ENCODE measurements around the gene DNPEP. TPM values are rescaled to one million over a fixed set of nuclear protein-coding genes. Genes with fewer than 3 reads are reported as not detected.

The DNPEP gene
- 100 to 1,000 TPM in 2 of 3 donors, 10 to 100 TPM in 1; 75.7 to 127 (median 125) TPM for total RNA-seq
- long read RNA-seq, donor 1, transcript DNPEP-203 (15 exons, 1,657 nt): minor isoform, 17 of 174 reads
- long read RNA-seq, donor 1, transcript DNPEP-217 (15 exons, 2,408 nt): minor isoform, 5 of 174 reads
- long read RNA-seq, donor 1, transcript DNPEP-201 (15 exons, 2,425 nt): major isoform, 101 of 174 reads
- long read RNA-seq, donor 1, partial matches to known transcripts: 21 of 174 reads
- long read RNA-seq, donor 1, other reads (novel, unspliced or antisense): 29 of 174 reads
- long read RNA-seq, donor 2, transcript DNPEP-201 (15 exons, 2,425 nt): major isoform, 40 of 82 reads
- long read RNA-seq, donor 2, transcript DNPEP-203 (15 exons, 1,657 nt): minor isoform, 6 of 82 reads
- long read RNA-seq, donor 2, transcript DNPEP-217 (15 exons, 2,408 nt): minor isoform, 6 of 82 reads
- long read RNA-seq, donor 2, partial matches to known transcripts: 9 of 82 reads
- long read RNA-seq, donor 2, other reads (novel, unspliced or antisense): 18 of 82 reads

DNA sequence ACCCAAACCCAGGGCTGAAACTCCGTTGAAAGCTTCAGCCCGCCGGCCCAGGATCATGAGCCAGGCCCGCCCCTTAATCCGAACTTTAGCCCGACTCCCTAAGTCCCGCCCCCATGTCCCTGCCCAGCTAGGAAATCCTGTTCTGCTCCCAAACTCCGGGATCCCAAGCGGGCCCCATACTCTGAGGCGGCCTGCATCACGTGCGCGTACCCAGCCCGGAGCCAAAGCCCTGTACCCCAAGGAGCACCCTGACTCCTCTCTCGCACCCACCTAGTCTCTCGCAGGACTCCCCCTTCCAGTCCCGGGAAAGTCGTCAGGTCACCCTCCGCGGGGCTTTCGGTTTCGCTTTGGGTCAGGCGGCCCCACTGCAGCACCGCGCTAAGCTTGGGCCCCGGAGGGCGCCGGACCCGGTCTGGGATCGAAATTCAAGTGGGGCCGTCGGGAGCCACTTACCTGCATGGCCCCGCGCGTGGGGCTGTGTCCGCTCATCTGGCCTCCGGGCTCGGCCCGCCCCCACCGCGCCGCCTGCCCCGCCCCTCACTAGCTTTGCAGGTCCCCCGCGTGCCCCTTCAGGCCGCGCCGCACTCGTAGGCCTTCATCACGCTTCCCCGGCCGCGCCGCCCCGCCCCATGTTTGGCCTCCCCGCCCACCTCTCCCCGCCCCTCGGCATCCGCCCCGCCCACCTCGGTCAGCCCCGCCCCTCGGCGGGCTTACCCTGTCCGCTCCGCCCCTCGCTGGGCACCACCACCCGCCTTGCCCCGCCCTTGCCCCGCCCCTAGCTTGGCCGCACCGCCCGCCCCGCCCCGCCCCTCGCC, at the start of gene DNPEP:
Gene DNPEP, minus strand, starts transcription at position 607 of the 815 bp plus-strand sequence. Its CDS starts 118 bp downstream, at position 489.
- H3K4me3 ChIP-seq: peak within 1 kb of the TSS; percentile 67
- H3K4me1 ChIP-seq (ENCODE audit: low read depth): peaks cover 15% of the 10 kb centered on the region
- no peaks in the 10 kb centered on the region for H3K9me3 ChIP-seq
- TF ChIP-seq, protein P1, sequence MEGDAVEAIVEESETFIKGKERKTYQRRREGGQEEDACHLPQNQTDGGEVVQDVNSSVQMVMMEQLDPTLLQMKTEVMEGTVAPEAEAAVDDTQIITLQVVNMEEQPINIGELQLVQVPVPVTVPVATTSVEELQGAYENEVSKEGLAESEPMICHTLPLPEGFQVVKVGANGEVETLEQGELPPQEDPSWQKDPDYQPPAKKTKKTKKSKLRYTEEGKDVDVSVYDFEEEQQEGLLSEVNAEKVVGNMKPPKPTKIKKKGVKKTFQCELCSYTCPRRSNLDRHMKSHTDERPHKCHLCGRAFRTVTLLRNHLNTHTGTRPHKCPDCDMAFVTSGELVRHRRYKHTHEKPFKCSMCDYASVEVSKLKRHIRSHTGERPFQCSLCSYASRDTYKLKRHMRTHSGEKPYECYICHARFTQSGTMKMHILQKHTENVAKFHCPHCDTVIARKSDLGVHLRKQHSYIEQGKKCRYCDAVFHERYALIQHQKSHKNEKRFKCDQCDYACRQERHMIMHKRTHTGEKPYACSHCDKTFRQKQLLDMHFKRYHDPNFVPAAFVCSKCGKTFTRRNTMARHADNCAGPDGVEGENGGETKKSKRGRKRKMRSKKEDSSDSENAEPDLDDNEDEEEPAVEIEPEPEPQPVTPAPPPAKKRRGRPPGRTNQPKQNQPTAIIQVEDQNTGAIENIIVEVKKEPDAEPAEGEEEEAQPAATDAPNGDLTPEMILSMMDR (IDR thresholded peaks at IDR 0.05): no peak
- DNase-seq: peak; percentile 94 to 98 (median 95)
- peak; percentile 81 for ATAC-seq
- intact Hi-C loops (cut with DNase I, micrococcal nuclease): no loop called here
- peaks cover 8% of the 10 kb centered on the region for H3K36me3 ChIP-seq (ENCODE audit: low read depth)

DNA sequence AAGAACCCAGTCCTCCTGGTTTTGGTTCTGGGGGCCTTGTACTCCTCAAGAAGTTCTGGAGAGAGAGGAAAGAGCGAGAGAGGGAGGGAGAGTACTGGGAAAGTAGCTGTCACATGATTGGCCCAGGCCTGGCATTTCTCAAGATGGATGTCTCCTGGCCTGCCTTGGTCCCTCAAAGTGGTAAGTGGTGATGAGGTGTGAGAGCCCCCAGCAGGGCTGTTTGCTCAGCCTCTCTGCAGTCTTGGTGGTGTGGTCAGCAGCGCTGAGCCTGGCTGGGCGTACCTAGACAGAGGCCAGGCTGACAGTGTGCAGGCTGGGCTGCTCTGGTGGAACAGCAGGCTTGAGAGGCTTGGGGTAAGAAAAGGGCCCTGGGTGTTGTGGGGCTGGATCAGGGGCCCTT, 49.4 kb upstream of the DNPEP start:
- Histone ChIP-seq H3K4me3 (no peak overlapping the region), H3K36me3 (ENCODE audit: low read depth) (no peaks in the 10 kb centered on the region), H3K4me1 (ENCODE audit: low read depth) (peaks cover 5% of the 10 kb centered on the region), H3K9me3 (no peaks in the 10 kb centered on the region)
- DNase-seq: no peak
- TF ChIP-seq, protein P1 (IDR thresholded peaks at IDR 0.05): no peak
- intact Hi-C loops (cut with DNase I, micrococcal nuclease): no loop called here
- ATAC-seq: no peak

DNA sequence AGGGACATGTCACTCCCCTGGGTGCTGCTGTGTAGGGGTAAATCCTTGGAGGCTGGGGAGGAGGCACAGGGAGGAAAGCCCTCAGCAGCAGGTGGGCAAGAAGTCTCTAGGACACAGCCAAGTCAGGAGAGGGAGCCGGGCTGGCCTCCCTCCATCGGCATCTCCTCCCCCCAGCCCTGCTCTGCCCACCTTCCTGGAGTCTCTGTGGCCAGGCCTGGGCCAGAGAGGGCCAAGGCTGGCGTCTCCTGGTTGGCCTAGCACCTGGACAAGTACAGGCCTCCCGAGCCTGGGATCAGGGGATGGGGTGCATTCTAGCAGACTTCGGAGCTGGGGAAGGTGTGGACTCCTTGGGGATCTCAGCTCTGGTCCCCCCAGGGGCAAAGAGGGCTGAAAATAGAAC, 48.8 kb upstream of the DNPEP start:
- intact Hi-C loops (cut with DNase I, micrococcal nuclease): no loop called here
- peaks cover under 1% of the 10 kb centered on the region for H3K4me1 ChIP-seq (ENCODE audit: low read depth)
- TF ChIP-seq, protein P1 (IDR thresholded peaks at IDR 0.05): no peak
- no peak for ATAC-seq
- no peak overlapping the region for H3K4me3 ChIP-seq
- no peak for DNase-seq
- H3K9me3 ChIP-seq: no peaks in the 10 kb centered on the region
- no peaks in the 10 kb centered on the region for H3K36me3 ChIP-seq (ENCODE audit: low read depth)

DNA sequence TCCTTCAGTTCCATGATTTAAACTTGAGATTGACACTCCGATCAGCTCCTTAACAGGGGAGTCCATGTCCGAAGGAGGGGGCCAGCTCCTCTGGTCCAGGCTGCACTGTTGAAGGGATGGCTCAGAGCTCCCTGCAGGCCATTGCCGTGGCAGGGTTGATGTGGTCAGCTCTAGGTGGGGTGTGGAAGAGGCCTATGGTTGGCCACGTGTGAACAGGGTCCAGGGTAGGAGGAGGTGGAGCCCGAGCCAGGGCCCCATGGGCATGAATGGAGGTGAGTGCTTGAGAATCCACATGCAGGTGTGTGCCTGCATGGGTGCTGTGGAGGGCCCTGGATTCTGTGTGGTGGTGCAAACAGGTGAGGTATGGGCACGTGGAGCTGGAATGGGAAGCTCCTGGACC, 48.0 kb upstream of the DNPEP start:
- H3K4me1 ChIP-seq (ENCODE audit: low read depth): no peaks in the 10 kb centered on the region
- intact Hi-C loops (cut with DNase I, micrococcal nuclease): no loop called here
- no peaks in the 10 kb centered on the region for H3K9me3 ChIP-seq
- H3K4me3 ChIP-seq: no peak overlapping the region
- no peaks in the 10 kb centered on the region for H3K36me3 ChIP-seq (ENCODE audit: low read depth)
- no peak for DNase-seq
- TF ChIP-seq, protein P1 (IDR thresholded peaks at IDR 0.05): no peak
- no peak for ATAC-seq

DNA sequence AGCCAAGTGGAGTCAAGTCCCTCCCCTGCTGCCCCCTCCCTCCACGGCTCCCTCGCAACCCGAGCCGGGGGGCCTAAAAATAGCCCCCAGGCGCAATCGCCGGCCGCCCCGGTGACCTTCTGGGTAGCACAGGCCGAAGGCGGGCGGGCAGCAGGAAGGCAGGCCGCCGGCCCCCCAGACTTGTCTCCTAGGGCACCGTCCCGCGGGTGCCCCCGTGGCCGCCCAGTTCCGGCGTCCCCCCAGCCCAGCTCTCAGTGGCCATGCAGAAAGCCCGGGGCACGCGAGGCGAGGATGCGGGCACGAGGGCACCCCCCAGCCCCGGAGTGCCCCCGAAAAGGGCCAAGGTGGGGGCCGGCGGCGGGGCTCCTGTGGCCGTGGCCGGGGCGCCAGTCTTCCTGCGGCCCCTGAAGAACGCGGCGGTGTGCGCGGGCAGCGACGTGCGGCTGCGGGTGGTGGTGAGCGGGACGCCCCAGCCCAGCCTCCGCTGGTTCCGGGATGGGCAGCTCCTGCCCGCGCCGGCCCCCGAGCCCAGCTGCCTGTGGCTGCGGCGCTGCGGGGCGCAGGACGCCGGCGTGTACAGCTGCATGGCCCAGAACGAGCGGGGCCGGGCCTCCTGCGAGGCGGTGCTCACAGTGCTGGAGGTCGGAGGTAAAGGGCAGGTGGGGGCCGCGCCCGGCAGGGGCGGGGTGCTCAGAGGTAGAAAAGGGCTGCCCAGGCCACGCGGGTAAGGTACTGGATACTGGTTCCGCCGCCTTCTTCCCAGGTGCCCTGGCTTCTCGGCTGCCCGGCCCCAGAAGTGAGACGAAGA, 47.2 kb upstream of the DNPEP start, which contains the start of gene SPEG:
Gene SPEG, plus strand, starts transcription at position 126 of the 808 bp plus-strand sequence. Its CDS starts 135 bp downstream, at position 261.
- intact Hi-C loops (cut with DNase I, micrococcal nuclease): no loop called here
- ATAC-seq: no peak
- TF ChIP-seq, protein P1 (IDR thresholded peaks at IDR 0.05): no peak
- Histone ChIP-seq H3K9me3 (no peaks in the 10 kb centered on the region), H3K36me3 (ENCODE audit: low read depth) (no peaks in the 10 kb centered on the region), H3K4me3 (no peak within 1 kb of the TSS), H3K4me1 (ENCODE audit: low read depth) (no peaks in the 10 kb centered on the region)
- DNase-seq: peak in 1 of 3 donors; percentile 49
